ENCODE data around the gene CDRT4.

CDRT4 gene

GRCh38 chr17:15406081-15406480, 61.3 kb downstream of the CDRT4 start:
- Mint-ChIP-seq H3K4me1 (no peaks in the 10 kb centered on the region), H3K9me3 (no peaks in the 10 kb centered on the region), H3K36me3 (no peaks in the 10 kb centered on the region), H3K4me3 (no peak overlapping the region), H3K27ac (no peak overlapping the region)
- DNase-seq (ENCODE audit: low spot score in 2 of 2): no peak
- no peak for ATAC-seq

GRCh38 chr17:15405058-15405415, 62.4 kb downstream of the CDRT4 start:
- no peak overlapping the region for H3K27ac Mint-ChIP-seq
- H3K4me1 Mint-ChIP-seq: no peaks in the 10 kb centered on the region
- ATAC-seq (no peak), DNase-seq (ENCODE audit: low spot score in 2 of 2) (no peak)
- no peaks in the 10 kb centered on the region for H3K9me3 Mint-ChIP-seq
- no peak overlapping the region for H3K4me3 Mint-ChIP-seq
- no peaks in the 10 kb centered on the region for H3K36me3 Mint-ChIP-seq

GRCh38 chr17:15404106-15405057, 63.0 kb downstream of the CDRT4 start:
- H3K9me3 Mint-ChIP-seq: no peaks in the 10 kb centered on the region
- no peak overlapping the region for H3K4me3 Mint-ChIP-seq
- DNase-seq (ENCODE audit: low spot score in 2 of 2): no peak
- ATAC-seq: no peak
- no peak overlapping the region for H3K27ac Mint-ChIP-seq
- H3K4me1 Mint-ChIP-seq: no peaks in the 10 kb centered on the region
- H3K36me3 Mint-ChIP-seq: no peaks in the 10 kb centered on the region

DNA sequence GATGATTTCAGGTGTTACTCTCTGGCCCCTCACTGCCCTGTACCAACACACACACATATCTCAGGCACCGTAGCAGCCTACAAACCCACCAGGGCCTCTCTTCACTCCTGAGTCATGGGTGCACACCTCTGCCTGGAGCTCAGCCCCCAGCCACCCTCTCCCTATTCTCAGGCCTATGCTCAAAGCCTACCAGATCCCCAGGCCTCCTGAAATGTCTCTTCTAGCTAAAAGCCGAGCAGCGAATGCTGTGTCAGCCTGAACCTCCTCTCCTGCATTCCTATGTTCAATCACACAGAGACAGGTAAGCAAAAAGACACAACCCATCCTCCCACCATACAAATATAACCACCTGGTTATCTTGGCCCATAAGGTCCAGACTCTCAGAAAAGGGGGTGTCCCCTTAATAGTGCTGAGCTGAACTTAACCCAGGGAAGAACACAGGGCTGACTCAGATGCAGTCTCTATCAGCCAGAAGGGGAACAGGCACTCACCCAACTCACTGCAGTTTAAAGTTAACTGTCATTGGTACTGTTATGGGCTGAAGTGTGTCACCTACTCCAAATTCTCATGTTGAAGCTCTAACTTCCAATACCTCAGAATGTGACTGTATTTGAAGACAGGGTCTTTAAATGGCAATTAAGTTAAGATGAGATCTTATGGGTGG, 64.0 kb downstream of the CDRT4 start:
- no peaks in the 10 kb centered on the region for H3K36me3 Mint-ChIP-seq
- no peak overlapping the region for H3K4me3 Mint-ChIP-seq
- H3K4me1 Mint-ChIP-seq: no peaks in the 10 kb centered on the region
- DNase-seq (ENCODE audit: low spot score in 2 of 2) (no peak), ATAC-seq (no peak)
- no peak overlapping the region for H3K27ac Mint-ChIP-seq
- H3K9me3 Mint-ChIP-seq: no peaks in the 10 kb centered on the region

GRCh38 chr17:15399443-15399842, 68.0 kb downstream of the CDRT4 start:
- DNase-seq (ENCODE audit: low spot score in 2 of 2) (no peak), ATAC-seq (no peak)
- no peaks in the 10 kb centered on the region for H3K36me3 Mint-ChIP-seq
- H3K27ac Mint-ChIP-seq: no peak overlapping the region
- no peak overlapping the region for H3K4me3 Mint-ChIP-seq
- no peaks in the 10 kb centered on the region for H3K4me1 Mint-ChIP-seq
- no peaks in the 10 kb centered on the region for H3K9me3 Mint-ChIP-seq

GRCh38 chr17:15398736-15399331, 68.6 kb downstream of the CDRT4 start:
- no peak for DNase-seq (ENCODE audit: low spot score in 2 of 2)
- Mint-ChIP-seq H3K27ac (no peak overlapping the region), H3K36me3 (no peaks in the 10 kb centered on the region), H3K4me1 (no peaks in the 10 kb centered on the region), H3K4me3 (no peak overlapping the region), H3K9me3 (no peaks in the 10 kb centered on the region)
- ATAC-seq: no peak

GRCh38 chr17:15398291-15398690, 69.1 kb downstream of the CDRT4 start:
- no peak overlapping the region for H3K4me3 Mint-ChIP-seq
- no peak overlapping the region for H3K27ac Mint-ChIP-seq
- no peaks in the 10 kb centered on the region for H3K36me3 Mint-ChIP-seq
- ATAC-seq: no peak
- no peaks in the 10 kb centered on the region for H3K4me1 Mint-ChIP-seq
- no peak for DNase-seq (ENCODE audit: low spot score in 2 of 2)
- H3K9me3 Mint-ChIP-seq: no peaks in the 10 kb centered on the region

- H3K4me1 Mint-ChIP-seq: no peaks in the 10 kb centered on the region
- no peaks in the 10 kb centered on the region for H3K9me3 Mint-ChIP-seq
- no peaks in the 10 kb centered on the region for H3K36me3 Mint-ChIP-seq
- H3K4me3 Mint-ChIP-seq: no peak overlapping the region
- H3K27ac Mint-ChIP-seq: no peak overlapping the region
- no peak for ATAC-seq
- no peak for DNase-seq (ENCODE audit: low spot score in 2 of 2)
Measured at GRCh38 chr17:15397620-15398019, 69.8 kb downstream of the CDRT4 start.

DNA sequence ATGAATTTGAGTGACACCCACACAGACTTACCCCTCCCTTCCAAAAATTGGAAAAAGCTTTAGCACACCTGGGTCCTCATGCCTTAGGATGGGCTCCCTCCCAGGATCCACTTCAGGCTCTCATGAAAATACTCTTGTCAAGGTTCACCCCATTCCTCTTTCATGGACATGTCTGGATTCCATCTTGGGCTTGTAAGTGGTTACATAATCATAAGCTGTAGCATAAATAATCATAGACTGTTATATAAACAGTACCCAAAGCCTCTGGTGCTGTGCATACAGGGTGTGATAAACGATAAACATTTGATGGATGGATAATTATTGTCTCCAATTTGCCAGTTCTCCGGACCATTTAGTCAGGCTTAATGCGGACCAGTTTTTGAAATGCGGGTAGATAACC, 72.3 kb downstream of the CDRT4 start:
- no peak overlapping the region for H3K4me3 Mint-ChIP-seq

DNA sequence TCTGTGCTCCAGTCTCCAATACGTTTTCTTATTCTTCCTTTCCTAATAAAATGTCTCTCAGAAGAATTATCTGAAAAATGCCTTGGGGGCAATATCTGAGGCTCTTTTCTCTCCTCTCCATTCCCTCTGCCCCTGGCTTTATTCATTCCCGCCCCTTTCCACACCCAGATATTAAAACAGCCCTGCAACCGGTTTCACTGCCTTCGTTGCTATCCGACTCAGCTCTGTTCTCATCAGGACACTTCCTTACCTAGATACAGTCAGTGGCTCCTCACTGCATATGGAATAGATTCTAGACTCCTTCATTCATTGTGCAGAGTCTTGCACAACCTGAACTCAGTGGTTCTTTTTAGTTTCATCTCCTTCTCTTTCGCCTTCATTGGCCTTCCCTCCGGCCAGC, 74.0 kb downstream of the CDRT4 start:
- H3K9me3 Mint-ChIP-seq: no peaks in the 10 kb centered on the region
- no peak overlapping the region for H3K4me3 Mint-ChIP-seq
- H3K36me3 Mint-ChIP-seq: no peaks in the 10 kb centered on the region
- ATAC-seq (no peak), DNase-seq (ENCODE audit: low spot score in 2 of 2) (no peak)
- no peaks in the 10 kb centered on the region for H3K4me1 Mint-ChIP-seq
- no peak overlapping the region for H3K27ac Mint-ChIP-seq

More for the DNA sequence above, 72.3 kb downstream of the CDRT4 start:
- DNase-seq (ENCODE audit: low spot score in 2 of 2) (no peak), ATAC-seq (no peak)
- H3K9me3 Mint-ChIP-seq: no peaks in the 10 kb centered on the region
- H3K27ac Mint-ChIP-seq: no peak overlapping the region
- H3K4me1 Mint-ChIP-seq: no peaks in the 10 kb centered on the region
- H3K36me3 Mint-ChIP-seq: no peaks in the 10 kb centered on the region

- DNase-seq (ENCODE audit: low spot score in 2 of 2) (no peak), ATAC-seq (no peak)
- H3K4me3 Mint-ChIP-seq: no peak overlapping the region
- no peaks in the 10 kb centered on the region for H3K9me3 Mint-ChIP-seq
- no peaks in the 10 kb centered on the region for H3K36me3 Mint-ChIP-seq
- no peaks in the 10 kb centered on the region for H3K4me1 Mint-ChIP-seq
- no peak overlapping the region for H3K27ac Mint-ChIP-seq
Measured at GRCh38 chr17:15392326-15392741, 75.1 kb downstream of the CDRT4 start.

DNA sequence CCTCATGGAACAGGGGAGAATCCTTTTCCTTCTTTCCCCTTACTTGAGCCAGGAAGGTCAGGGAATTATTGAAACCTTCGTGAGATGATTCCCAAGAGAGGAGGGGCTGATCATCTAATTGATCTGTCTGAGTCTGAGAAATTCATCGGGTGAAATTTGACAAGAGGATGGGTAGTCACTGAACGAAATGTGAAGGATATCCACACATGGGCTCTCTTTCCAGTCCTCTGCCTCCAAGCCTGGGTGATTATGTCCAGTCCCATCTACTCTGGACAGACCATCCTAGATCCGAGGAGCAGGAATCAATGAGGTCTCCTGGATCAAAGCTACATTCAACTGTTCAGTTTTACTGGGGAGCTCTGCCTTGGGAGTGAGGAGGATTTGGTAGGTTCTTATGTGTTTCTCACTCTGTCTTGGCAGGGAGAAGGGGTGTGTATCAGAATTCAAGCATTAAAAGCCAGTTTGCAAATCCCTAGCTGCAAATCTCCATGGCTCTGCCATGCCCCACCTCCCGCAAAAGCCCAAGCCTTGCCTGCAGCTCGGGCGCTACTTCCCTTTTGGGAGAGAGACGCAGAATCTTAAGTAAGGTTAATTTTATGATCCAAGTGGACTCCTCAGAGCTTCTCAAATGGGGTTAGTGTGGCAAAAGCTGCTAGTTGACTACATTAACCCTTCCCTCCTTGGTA, 78.9 kb downstream of the CDRT4 start:
- no peak overlapping the region for H3K27ac Mint-ChIP-seq
- DNase-seq (ENCODE audit: low spot score in 2 of 2): no peak
- no peak overlapping the region for H3K4me3 Mint-ChIP-seq
- H3K4me1 Mint-ChIP-seq: no peaks in the 10 kb centered on the region
- no peak for ATAC-seq
- no peaks in the 10 kb centered on the region for H3K9me3 Mint-ChIP-seq
- H3K36me3 Mint-ChIP-seq: no peaks in the 10 kb centered on the region

DNA sequence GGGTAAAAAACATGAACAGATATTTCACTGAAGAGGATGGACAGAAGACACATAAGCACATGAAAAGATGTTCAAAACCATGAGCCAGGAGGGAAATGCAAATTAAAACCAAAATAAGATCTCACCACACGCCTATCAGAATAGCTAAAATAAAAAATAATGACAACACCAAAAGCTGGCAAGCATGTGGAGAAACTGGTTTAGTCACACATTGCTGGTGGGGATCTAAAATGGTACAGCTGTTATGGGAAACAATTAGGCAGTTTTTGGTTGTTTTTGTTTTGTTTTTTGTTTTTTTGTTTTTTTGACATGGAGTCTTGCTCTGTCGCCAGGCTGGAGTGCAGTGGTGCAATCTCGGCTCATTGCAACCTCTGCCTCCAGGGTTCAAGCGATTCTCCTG, 81.3 kb downstream of the CDRT4 start:
- H3K27ac Mint-ChIP-seq: no peak overlapping the region
- no peaks in the 10 kb centered on the region for H3K36me3 Mint-ChIP-seq
- ATAC-seq (no peak), DNase-seq (ENCODE audit: low spot score in 2 of 2) (no peak)
- H3K9me3 Mint-ChIP-seq: no peaks in the 10 kb centered on the region
- H3K4me3 Mint-ChIP-seq: no peak overlapping the region
- no peaks in the 10 kb centered on the region for H3K4me1 Mint-ChIP-seq
